Right lobe of liver (tissue), 4 donors: ENCODE data around the gene TMEM245.

Experiments used
- CTCF ChIP-seq, 4 donors: fragments of 200-600 bp in 3 of 4; fragments of 450-650 bp in 1 of 4; IDR thresholded peaks; one replicate each; pipeline versions ENCODE4 v1.5.1 to v1.8.0; 2016 to 2022; ENCODE audit warnings: antibody characterized with exemption in 4 of 4, mild to moderate bottlenecking in 2 of 4
- POLR2A ChIP-seq: fragments of 450-650 bp; IDR thresholded peaks from one replicate; pipeline ENCODE4 v1.6.1; 2017; ENCODE audit warnings: antibody characterized with exemption, mild to moderate bottlenecking
- donor health status: DM: no; HTN: no; CAD: no.
- donor health status: DM: no; HTN: no; CAD: no.
- donor health status: DM: no; HTN: yes; CAD: no.

- TF ChIP-seq CTCF (IDR thresholded peaks at IDR 0.05) (no peak), POLR2A (no peak)
Observed at GRCh38 chr9:109100543-109101201, 19.1 kb downstream of the TMEM245 start.
